ENCODE data around the gene GIGYF1.
A peak's percentile ranks its signal among the peaks of the same experiment; 100 is the strongest.
"Not testable (repeated sequence)": the region's sequence is repeated elsewhere in the genome, so short reads cannot be mapped to it uniquely, and the experiment has no call there.

The GIGYF1 gene

GRCh38 chr7:100673942-100674410 lies 20.1 kb downstream of the GIGYF1 start:
- DNase-seq (ENCODE audit: low read depth): peak; percentile 87
- TF ChIP-seq MYC (IDR thresholded peaks at IDR 0.05; ENCODE audit: low read depth, low read length) (peak; percentile 43; the same call in 1 of the 2 replicates), POLR2A (IDR thresholded peaks at IDR 0.05; ENCODE audit: extremely low read depth, insufficient read length) (no peak), MAX (IDR thresholded peaks at IDR 0.05; ENCODE audit: low read depth, low read length) (peak; percentile 38), CTCF (IDR thresholded peaks at IDR 0.05; ENCODE audit: low read depth, low read length) (no peak)
- H3K4me3 ChIP-seq (ENCODE audit: low read depth, low read length): peak overlapping the region; percentile 81

GRCh38 chr7:100673302-100673941 lies 20.6 kb downstream of the GIGYF1 start, which contains the start of gene GNB2:
Gene GNB2 (plus strand): TSS chr7:100673740. CDS start chr7:100676266, 2,526 bp downstream.
- peak within 1 kb of the TSS; percentile 81 for H3K4me3 ChIP-seq (ENCODE audit: low read depth, low read length)
- TF ChIP-seq MAX (IDR thresholded peaks at IDR 0.05; ENCODE audit: low read depth, low read length) (peak; percentile 89), CTCF (IDR thresholded peaks at IDR 0.05; ENCODE audit: low read depth, low read length) (no peak), POLR2A (IDR thresholded peaks at IDR 0.05; ENCODE audit: extremely low read depth, insufficient read length) (peak; percentile 43), MYC (IDR thresholded peaks at IDR 0.05; ENCODE audit: low read depth, low read length) (peak; percentile 70)
- DNase-seq (ENCODE audit: low read depth): peak; percentile 100

- no peak overlapping the region for H3K4me3 ChIP-seq (ENCODE audit: low read depth, low read length)
- no peak for DNase-seq (ENCODE audit: low read depth)
- TF ChIP-seq POLR2A (IDR thresholded peaks at IDR 0.05; ENCODE audit: extremely low read depth, insufficient read length): no peak
Measured at GRCh38 chr7:100671353-100672327, 22.4 kb downstream of the GIGYF1 start.

- peak; percentile 48 for DNase-seq (ENCODE audit: low read depth)
- no peak overlapping the region for H3K4me3 ChIP-seq (ENCODE audit: low read depth, low read length)
- TF ChIP-seq MAX (IDR thresholded peaks at IDR 0.05; ENCODE audit: low read depth, low read length) (no peak), CTCF (IDR thresholded peaks at IDR 0.05; ENCODE audit: low read depth, low read length) (no peak), MYC (IDR thresholded peaks at IDR 0.05; ENCODE audit: low read depth, low read length) (no peak; the same call in 1 of the 2 replicates), POLR2A (IDR thresholded peaks at IDR 0.05; ENCODE audit: extremely low read depth, insufficient read length) (no peak)
Measured at GRCh38 chr7:100670074-100670473, 24.0 kb downstream of the GIGYF1 start.

GRCh38 chr7:100669106-100669505 lies 24.9 kb downstream of the GIGYF1 start:
- not testable (repeated sequence) for H3K4me3 ChIP-seq (ENCODE audit: low read depth, low read length); DNase-seq (ENCODE audit: low read depth)

- TF ChIP-seq POLR2A (IDR thresholded peaks at IDR 0.05; ENCODE audit: extremely low read depth, insufficient read length) (no peak), MAX (IDR thresholded peaks at IDR 0.05; ENCODE audit: low read depth, low read length) (no peak), CTCF (IDR thresholded peaks at IDR 0.05; ENCODE audit: low read depth, low read length) (no peak), MYC (IDR thresholded peaks at IDR 0.05; ENCODE audit: low read depth, low read length) (no peak)
- DNase-seq (ENCODE audit: low read depth): no peak
Measured at GRCh38 chr7:100668069-100668449, 26.0 kb downstream of the GIGYF1 start.

More at GRCh38 chr7:100668069-100668449, 26.0 kb downstream of the GIGYF1 start:
- H3K4me3 ChIP-seq (ENCODE audit: low read depth, low read length): no peak overlapping the region
